Panc1 (cell line): Measurements from ENCODE around the gene BTBD2. TPM values are rescaled to one million over a fixed set of nuclear protein-coding genes. Genes with fewer than 3 reads are reported as not detected.
A peak's percentile ranks its signal among the peaks of the same experiment; 100 is the strongest.

Experiments used
- ATAC-seq: fragments of 200-7000 bp; cut with Tn5 transposase; 2 replicates; pipeline ENCODE4 v1.9.1; 2020; ENCODE audit warnings: mild to moderate bottlenecking, moderate library complexity
- BruUV-seq: library from RNA; stranded (reverse); fragments of 400-500 nt; replicated peaks from 2 replicates; lab custom pipeline; 2021; lab: Mats Ljungman, UMichigan
- CTCF ChIA-PET: fragments of 300-600 bp; sonication (Branson Sonifier 250); formaldehyde crosslinking; loops from one replicate; lab custom pipeline; 2022; ENCODE audit warnings: antibody characterized with exemption; lab: Charles Lee
- POLR2A ChIA-PET: fragments of 300-600 bp; sonication (Branson Sonifier 250); formaldehyde crosslinking; loops from one replicate; lab custom pipeline; 2022; ENCODE audit warnings: antibody characterized with exemption; lab: Charles Lee
- DNase-seq: peaks from one replicate; pipeline ENCODE4 v3.0.0-alpha.2; 2010; ENCODE audit warnings: low read depth, low spot score
- H3K27ac ChIP-seq: 2 replicates; pipeline ENCODE4 v1.5.1; 2011; ENCODE audit warnings: mild to moderate bottlenecking, low read length, inconsistent platforms
- H3K27me3 ChIP-seq: fragments of 200-500 bp; sonication (Bioruptor generic); 2 replicates; pipeline ENCODE4 v1.6.0; 2014; ENCODE audit warnings: low read length, inconsistent platforms; ENCODE audit not compliant: control insufficient read depth, insufficient read depth
- H3K36me3 ChIP-seq: fragments of 200-500 bp; sonication (Bioruptor generic); 2 replicates; pipeline ENCODE4 v1.5.1; 2014; ENCODE audit warnings: inconsistent platforms, mild to moderate bottlenecking, low read length, moderate library complexity; ENCODE audit not compliant: control insufficient read depth, insufficient read depth
- H3K4me1 ChIP-seq: 2 replicates; pipeline ENCODE4 v1.5.1; 2011; ENCODE audit warnings: inconsistent platforms, mild to moderate bottlenecking, low read length, moderate library complexity; ENCODE audit not compliant: control insufficient read depth, insufficient read depth
- H3K4me3 ChIP-seq, 2 experiments: 2 replicates each; pipeline ENCODE4 v1.5.1; 2011 to 2012; ENCODE audit warnings: low read depth in 2 of 2, low read length in 2 of 2, mild to moderate bottlenecking in 2 of 2, inconsistent platforms in 1 of 2, moderate library complexity in 1 of 2
- H3K9me3 ChIP-seq: fragments of 200-500 bp; sonication (Bioruptor generic); 2 replicates; pipeline ENCODE4 v1.5.1; 2014; ENCODE audit warnings: low read depth, mild to moderate bottlenecking, inconsistent platforms, low read length, moderate library complexity; ENCODE audit not compliant: control insufficient read depth, insufficient read depth
- CTCF ChIP-seq: fragments of 450-650 bp; IDR thresholded peaks from 2 replicates; pipeline ENCODE4 v1.5.1; 2017; ENCODE audit warnings: mild to moderate bottlenecking
- POLR2AphosphoS5 ChIP-seq: IDR thresholded peaks from 2 replicates; pipeline ENCODE4 v1.6.1; 2012; ENCODE audit warnings: mild to moderate bottlenecking, low read depth, low read length, moderate library complexity
- REST ChIP-seq, 2 experiments: IDR thresholded peaks; 2 replicates each; pipeline ENCODE4 v1.6.1; 2011 to 2012; ENCODE audit warnings: low read depth in 2 of 2, control low read depth in 1 of 2, low read length in 1 of 2, mild to moderate bottlenecking in 1 of 2, moderate library complexity in 1 of 2; ENCODE audit not compliant: insufficient read depth in 1 of 2
- SIN3A ChIP-seq: IDR thresholded peaks from 2 replicates; pipeline ENCODE4 v1.6.1; 2012; ENCODE audit warnings: low read depth, mild to moderate bottlenecking, low read length, moderate library complexity, borderline replicate concordance; ENCODE audit not compliant: insufficient read depth
- TCF7L2 ChIP-seq: IDR thresholded peaks from 2 replicates; pipeline ENCODE4 v1.6.1; 2011; ENCODE audit warnings: mild to moderate bottlenecking, low read depth, low read length, inconsistent platforms
- in situ Hi-C: cut with HindIII; loops from 2 replicates; pipeline ENCODE4 v1.10.0; 2016; ENCODE audit warnings: low sequenced_read_pairs, low pct_unique_long_range_greater_than_20kb
- intact Hi-C: fragments of 100-400 bp; cut with micrococcal nuclease; formaldehyde crosslinking; loops from one replicate; pipeline ENCODE4 v1.10.0; 2022; ENCODE audit not compliant: unreplicated experiment
- total RNA-seq: library from RNA; stranded (reverse); gene quantifications from one replicate; pipeline ENCODE4 v1.2.1, GENCODE V29; 2021; ENCODE audit not compliant: unreplicated experiment

BTBD2 gene
- total RNA-seq, 1 experiment from 2014 or later, result 59.6 TPM

- TF ChIP-seq POLR2AphosphoS5, result no peak
- TF ChIP-seq SIN3A, result no peak
- no peak for TF ChIP-seq CTCF
- peak; percentile 55; the same call in 1 of the 2 replicates for TF ChIP-seq TCF7L2
- no peak for TF ChIP-seq REST (IDR thresholded peaks at IDR 0.05; ENCODE audit: insufficient read depth in 1 of 2, low read depth in 2 of 2, low read length in 1 of 2)
- no peak for DNase-seq
- H3K36me3 ChIP-seq, result no peaks in the 10 kb centered on the region
- peak overlapping the region; percentile 88 for H3K27ac ChIP-seq
- ATAC-seq, result peak; percentile 52
- H3K4me3 ChIP-seq, result peak overlapping the region; percentile 45 to 47
- BruUV-seq, result TSS peak; percentile 83
- POLR2A ChIA-PET, result no interaction called here
- in situ Hi-C loops, result no loop called here
- intact Hi-C loops, result no loop called here
- H3K4me1 ChIP-seq, result peaks cover 51% of the 10 kb centered on the region
- H3K9me3 ChIP-seq, result no peaks in the 10 kb centered on the region
- CTCF ChIA-PET, result no interaction called here
- H3K27me3 ChIP-seq, result no peaks in the 10 kb centered on the region
Observed at GRCh38 chr19:2060884-2061494, 45.5 kb upstream of the BTBD2 start.

GRCh38 chr19:2059422-2060201, 44.1 kb upstream of the BTBD2 start:
- DNase-seq (peak; percentile 67), ATAC-seq (peak; percentile 67)
- Histone ChIP-seq H3K27me3 (no peaks in the 10 kb centered on the region), H3K27ac (peak overlapping the region; percentile 88), H3K4me1 (peaks cover 59% of the 10 kb centered on the region), H3K4me3 (peak overlapping the region; percentile 45 to 47), H3K36me3 (no peaks in the 10 kb centered on the region), H3K9me3 (no peaks in the 10 kb centered on the region)
- ChIA-PET POLR2A (no interaction called here), CTCF (no interaction called here)
- in situ Hi-C loops, result no loop called here
- TF ChIP-seq POLR2AphosphoS5, result peak; percentile 62; the same call in 1 of the 2 replicates
- no peak for TF ChIP-seq REST (IDR thresholded peaks at IDR 0.05; ENCODE audit: insufficient read depth in 1 of 2, low read depth in 2 of 2, low read length in 1 of 2)
- peak; percentile 86 for TF ChIP-seq TCF7L2
- intact Hi-C loops, result no loop called here
- no TSS peak for BruUV-seq
